Naive thymus-derived CD4-positive, alpha-beta T cell (primary cell): Measurements from ENCODE around the gene ADNP2. TPM values are rescaled to one million over a fixed set of nuclear protein-coding genes. Genes with fewer than 3 reads are reported as not detected.

Source experiments
- ATAC-seq: fragments of 150-1000 bp; cut with Tn5 transposase; 2 replicates; pipeline ENCODE4 v1.10.0; 2021; ENCODE audit warnings: mild to moderate bottlenecking, moderate library complexity
- CTCF ChIA-PET: fragments of 350-600 bp; sonication (Branson Sonifier 250); formaldehyde crosslinking; loops from one replicate; lab custom pipeline; 2021; ENCODE audit warnings: antibody characterized with exemption; lab: Charles Lee
- POLR2A ChIA-PET: fragments of 350-600 bp; sonication (Branson Sonifier 250); formaldehyde crosslinking; loops from one replicate; lab custom pipeline; 2021; ENCODE audit warnings: antibody characterized with exemption, inconsistent platforms; lab: Charles Lee
- DNase-seq, 9 donors: peaks; one replicate each; pipeline versions ENCODE4 v3.0.0 to v3.0.0-alpha.2; 2020 to 2022; ENCODE audit warnings: mixed read lengths in 1 of 9
- H3K27ac ChIP-seq: one replicate; pipeline ENCODE4 v1.7.0; 2013; ENCODE audit warnings: mild to moderate bottlenecking, low read depth, low read length, moderate library complexity
- H3K27me3 ChIP-seq, 2 donors: one replicate each; pipeline ENCODE4 v1.7.0; 2013; ENCODE audit warnings: low read length in 2 of 2, mild to moderate bottlenecking in 2 of 2, moderate library complexity in 2 of 2; ENCODE audit not compliant: control insufficient read depth in 2 of 2, insufficient read depth in 2 of 2
- H3K36me3 ChIP-seq, 3 experiments: 1 replicate in 2 of 3; 2 replicates in 1 of 3; pipeline ENCODE4 v1.7.0; 2013; ENCODE audit warnings: low read length in 3 of 3, mild to moderate bottlenecking in 3 of 3, moderate library complexity in 1 of 3; ENCODE audit not compliant: insufficient read depth in 3 of 3, control insufficient read depth in 2 of 3
- H3K4me1 ChIP-seq, 2 donors: one replicate each; pipeline ENCODE4 v1.7.0; 2013; ENCODE audit warnings: low read length in 2 of 2, mild to moderate bottlenecking in 2 of 2, moderate library complexity in 1 of 2; ENCODE audit not compliant: control insufficient read depth in 2 of 2, insufficient read depth in 2 of 2
- H3K4me3 ChIP-seq: 2 replicates; pipeline ENCODE4 v1.7.0; 2013; ENCODE audit warnings: mild to moderate bottlenecking, low read length
- H3K9me3 ChIP-seq, 3 experiments: 1 replicate in 2 of 3; 2 replicates in 1 of 3; pipeline ENCODE4 v1.7.0; 2013; ENCODE audit warnings: low read length in 3 of 3; ENCODE audit not compliant: control insufficient read depth in 2 of 3
- H3K27ac Mint-ChIP-seq, 9 donors: one replicate each; pipeline ENCODE4 v1.8.0; 2020 to 2022; ENCODE audit warnings: mixed read lengths in 9 of 9, mild to moderate bottlenecking in 8 of 9, moderate library complexity in 5 of 9, inconsistent platforms in 2 of 9
- H3K27me3 Mint-ChIP-seq, 5 donors: one replicate each; pipeline ENCODE4 v1.8.0; 2021 to 2022; ENCODE audit warnings: mixed read lengths in 5 of 5, mild to moderate bottlenecking in 1 of 5
- H3K36me3 Mint-ChIP-seq, 5 donors: one replicate each; pipeline ENCODE4 v1.8.0; 2020 to 2022; ENCODE audit warnings: mixed read lengths in 5 of 5, mild to moderate bottlenecking in 3 of 5, inconsistent platforms in 1 of 5
- H3K4me1 Mint-ChIP-seq, 7 donors: one replicate each; pipeline ENCODE4 v1.8.0; 2020 to 2022; ENCODE audit warnings: mixed read lengths in 7 of 7, mild to moderate bottlenecking in 3 of 7, inconsistent platforms in 1 of 7
- H3K4me3 Mint-ChIP-seq, 10 donors: one replicate each; pipeline ENCODE4 v1.8.0; 2020 to 2022; ENCODE audit warnings: mild to moderate bottlenecking in 10 of 10, mixed read lengths in 10 of 10, moderate library complexity in 6 of 10, inconsistent platforms in 2 of 10
- H3K9me3 Mint-ChIP-seq, 11 donors: one replicate each; pipeline ENCODE4 v1.8.0; 2020 to 2022; ENCODE audit warnings: mixed read lengths in 11 of 11, mild to moderate bottlenecking in 4 of 11, inconsistent platforms in 1 of 11, moderate library complexity in 1 of 11
- intact Hi-C, 2 donors: fragments of 100-400 bp; cut with micrococcal nuclease; formaldehyde crosslinking; loops; one replicate each; pipeline ENCODE4 v1.15.1; 2023
- polyA plus RNA-seq, 2 donors: library from polyadenylated mRNA; unstranded; fragments of 300-500 nt; fragmentation: Illumina TruSeq; gene quantifications; one replicate each; pipeline ENCODE4 v1.2.3, GENCODE V29; 2021
- total RNA-seq, 6 experiments: library from RNA in 5 of 6; stranded (reverse) in 5 of 6; gene quantifications; 1 replicate in 5 of 6; 2 replicates in 1 of 6; pipeline ENCODE4 v1.2.3 and lab custom pipeline; 2021 to 2026

Gene ADNP2
- total and polyA plus RNA-seq, 7 experiments from 2014 or later, result 10.3 to 41.4 (median 22.1) TPM

- H3K27me3 Mint-ChIP-seq, result no peaks in the 10 kb centered on the region
- Histone ChIP-seq H3K36me3 (no peaks in the 10 kb centered on the region), H3K4me1 (no peaks in the 10 kb centered on the region), H3K27ac (no peak overlapping the region), H3K27me3 (no peaks in the 10 kb centered on the region), H3K4me3 (no peak overlapping the region), H3K9me3 (no peaks in the 10 kb centered on the region)
- DNase-seq (no peak), ATAC-seq (no peak)
- H3K36me3 Mint-ChIP-seq, result peaks cover 0 to 5% (median 0%) of the 10 kb centered on the region in 5 donors
- intact Hi-C loops, result no loop called here
- no peak overlapping the region for H3K4me3 Mint-ChIP-seq
- no peak overlapping the region for H3K27ac Mint-ChIP-seq
- CTCF ChIA-PET, result no interaction called here
- no peaks in the 10 kb centered on the region for H3K9me3 Mint-ChIP-seq
- POLR2A ChIA-PET, result no interaction called here
- no peaks in the 10 kb centered on the region for H3K4me1 Mint-ChIP-seq
These were observed 38.2 kb upstream of the ADNP2 start for GRCh38 chr18:80070825-80071224.

- no peak overlapping the region for H3K27ac ChIP-seq
- CTCF ChIA-PET, result no interaction called here
- POLR2A ChIA-PET, result no interaction called here
- Mint-ChIP-seq H3K9me3 (no peaks in the 10 kb centered on the region), H3K4me3 (no peak overlapping the region), H3K27me3 (no peaks in the 10 kb centered on the region), H3K36me3 (peaks cover 0 to 5% (median 0%) of the 10 kb centered on the region in 5 donors), H3K27ac (no peak overlapping the region), H3K4me1 (no peaks in the 10 kb centered on the region)
- no peaks in the 10 kb centered on the region for H3K36me3 ChIP-seq
- no peak overlapping the region for H3K4me3 ChIP-seq
- DNase-seq, result no peak
- intact Hi-C loops, result no loop called here
- no peaks in the 10 kb centered on the region for H3K9me3 ChIP-seq
- H3K27me3 ChIP-seq, result no peaks in the 10 kb centered on the region
- no peak for ATAC-seq
- H3K4me1 ChIP-seq, result no peaks in the 10 kb centered on the region
These were observed 34.9 kb upstream of the ADNP2 start for GRCh38 chr18:80074183-80074582.

GRCh38 chr18:80074697-80075096 is 34.4 kb upstream of the ADNP2 start:
- Histone ChIP-seq H3K36me3 (no peaks in the 10 kb centered on the region), H3K4me1 (no peaks in the 10 kb centered on the region), H3K27ac (no peak overlapping the region), H3K27me3 (no peaks in the 10 kb centered on the region), H3K9me3 (no peaks in the 10 kb centered on the region), H3K4me3 (no peak overlapping the region)
- Mint-ChIP-seq H3K4me3 (no peak overlapping the region), H3K9me3 (no peaks in the 10 kb centered on the region), H3K27me3 (no peaks in the 10 kb centered on the region), H3K4me1 (no peaks in the 10 kb centered on the region), H3K36me3 (peaks cover 0 to 5% (median 0%) of the 10 kb centered on the region in 5 donors), H3K27ac (no peak overlapping the region)
- CTCF ChIA-PET, result no interaction called here
- DNase-seq (no peak), ATAC-seq (no peak)
- intact Hi-C loops, result no loop called here
- POLR2A ChIA-PET, result no interaction called here

- Mint-ChIP-seq H3K27ac (no peak overlapping the region), H3K27me3 (no peaks in the 10 kb centered on the region), H3K9me3 (no peaks in the 10 kb centered on the region), H3K36me3 (peaks cover 0 to 5% (median 0%) of the 10 kb centered on the region in 5 donors), H3K4me3 (no peak overlapping the region), H3K4me1 (no peaks in the 10 kb centered on the region)
- ChIA-PET POLR2A (no interaction called here), CTCF (no interaction called here)
- Histone ChIP-seq H3K27ac (no peak overlapping the region), H3K27me3 (no peaks in the 10 kb centered on the region), H3K4me1 (no peaks in the 10 kb centered on the region), H3K36me3 (no peaks in the 10 kb centered on the region), H3K9me3 (no peaks in the 10 kb centered on the region), H3K4me3 (no peak overlapping the region)
- intact Hi-C loops, result no loop called here
- DNase-seq, result no peak
- ATAC-seq, result no peak
These were observed 33.1 kb upstream of the ADNP2 start for GRCh38 chr18:80075940-80076339.

GRCh38 chr18:80076379-80076778 is 32.7 kb upstream of the ADNP2 start:
- CTCF ChIA-PET, result no interaction called here
- no peak overlapping the region for H3K4me3 ChIP-seq

GRCh38 chr18:80077873-80078272 is 31.2 kb upstream of the ADNP2 start:
- ChIA-PET POLR2A (no interaction called here), CTCF (no interaction called here)
- DNase-seq (no peak), ATAC-seq (no peak)
- peaks cover 0 to 2% (median 0%) of the 10 kb centered on the region in 11 donors for H3K9me3 Mint-ChIP-seq
- no peaks in the 10 kb centered on the region for H3K4me1 Mint-ChIP-seq
- Histone ChIP-seq H3K4me3 (no peak overlapping the region), H3K36me3 (no peaks in the 10 kb centered on the region), H3K9me3 (no peaks in the 10 kb centered on the region), H3K27ac (no peak overlapping the region), H3K27me3 (no peaks in the 10 kb centered on the region), H3K4me1 (no peaks in the 10 kb centered on the region)
- H3K36me3 Mint-ChIP-seq, result peaks cover 0 to 5% (median 3%) of the 10 kb centered on the region in 5 donors
- no peak overlapping the region for H3K4me3 Mint-ChIP-seq
- no peak overlapping the region for H3K27ac Mint-ChIP-seq
- intact Hi-C loops, result no loop called here
- H3K27me3 Mint-ChIP-seq, result peaks cover 0 to 10% (median 0%) of the 10 kb centered on the region in 5 donors

More at GRCh38 chr18:80076379-80076778, 32.7 kb upstream of the ADNP2 start:
- Mint-ChIP-seq H3K9me3 (no peaks in the 10 kb centered on the region), H3K27me3 (no peaks in the 10 kb centered on the region), H3K27ac (no peak overlapping the region), H3K4me1 (no peaks in the 10 kb centered on the region), H3K4me3 (no peak overlapping the region), H3K36me3 (peaks cover 0 to 5% (median 0%) of the 10 kb centered on the region in 5 donors)
- intact Hi-C loops, result no loop called here
- no peak overlapping the region for H3K27ac ChIP-seq
- H3K36me3 ChIP-seq, result no peaks in the 10 kb centered on the region
- no peak for DNase-seq
- no peaks in the 10 kb centered on the region for H3K9me3 ChIP-seq
- no peak for ATAC-seq
- no peaks in the 10 kb centered on the region for H3K27me3 ChIP-seq
- POLR2A ChIA-PET, result no interaction called here
- H3K4me1 ChIP-seq, result no peaks in the 10 kb centered on the region

- intact Hi-C loops, result no loop called here
These were observed 22.8 kb upstream of the ADNP2 start for GRCh38 chr18:80086281-80086680.

More at GRCh38 chr18:80086281-80086680, 22.8 kb upstream of the ADNP2 start:
- Histone ChIP-seq H3K4me1 (no peaks in the 10 kb centered on the region), H3K27me3 (no peaks in the 10 kb centered on the region), H3K4me3 (no peak overlapping the region), H3K9me3 (peaks cover 0 to 25% (median 0%) of the 10 kb centered on the region in 3 experiments), H3K36me3 (no peaks in the 10 kb centered on the region), H3K27ac (no peak overlapping the region)
- Mint-ChIP-seq H3K36me3 (peaks cover 4 to 18% (median 8%) of the 10 kb centered on the region in 5 donors), H3K4me1 (no peaks in the 10 kb centered on the region), H3K4me3 (no peak overlapping the region), H3K27ac (no peak overlapping the region), H3K27me3 (peaks cover under 1 to 26% (median 14%) of the 10 kb centered on the region in 5 donors), H3K9me3 (peaks cover 10 to 66% (median 27%) of the 10 kb centered on the region in 11 donors)
- CTCF ChIA-PET, result no interaction called here
- ATAC-seq (no peak), DNase-seq (no peak)
- POLR2A ChIA-PET, result no interaction called here
